COLO668 (cell line): ENCODE measurements around the gene CMTM6.
"Not testable (repeated sequence)": the region's sequence is repeated elsewhere in the genome, so short reads cannot be mapped to it uniquely, and the experiment has no call there.

Experiments used
- DNase-seq: peaks from one replicate; lab custom pipeline; 2025; ENCODE audit not compliant: unreplicated experiment; lab: John Stamatoyannopoulos, UW

The CMTM6 gene

GRCh38 chr3:32448686-32449474 lies 53.8 kb downstream of the CMTM6 start:
- DNase-seq, result no peak

DNA sequence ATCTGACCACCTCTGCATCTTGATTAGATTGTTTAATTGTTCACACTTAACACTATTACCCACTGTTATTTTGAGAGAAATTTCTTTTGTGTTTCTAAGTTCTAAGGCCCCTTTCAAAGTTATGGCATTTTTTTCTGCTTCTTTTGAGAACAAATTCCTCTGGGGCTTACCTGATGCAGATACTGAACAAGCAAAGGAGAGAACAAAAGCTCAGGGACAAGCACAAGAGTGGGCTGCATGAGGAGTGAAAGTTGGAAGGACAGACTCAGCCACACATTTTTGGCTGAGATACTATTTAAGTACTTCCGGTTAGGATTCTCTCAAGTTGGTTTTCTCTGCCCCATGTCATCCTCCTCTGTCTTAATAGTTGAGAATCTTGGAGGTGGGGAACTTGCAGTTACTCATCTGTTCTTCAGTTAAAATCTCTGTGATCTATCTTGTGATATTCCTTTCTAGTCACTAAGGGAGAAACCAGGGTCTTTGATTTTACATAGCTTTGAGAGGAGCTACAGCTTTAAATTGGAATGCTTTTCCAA lies 54.7 kb downstream of the CMTM6 start:
- no peak for DNase-seq

GRCh38 chr3:32443478-32443877 lies 59.2 kb downstream of the CMTM6 start:
- DNase-seq, result no peak

DNA sequence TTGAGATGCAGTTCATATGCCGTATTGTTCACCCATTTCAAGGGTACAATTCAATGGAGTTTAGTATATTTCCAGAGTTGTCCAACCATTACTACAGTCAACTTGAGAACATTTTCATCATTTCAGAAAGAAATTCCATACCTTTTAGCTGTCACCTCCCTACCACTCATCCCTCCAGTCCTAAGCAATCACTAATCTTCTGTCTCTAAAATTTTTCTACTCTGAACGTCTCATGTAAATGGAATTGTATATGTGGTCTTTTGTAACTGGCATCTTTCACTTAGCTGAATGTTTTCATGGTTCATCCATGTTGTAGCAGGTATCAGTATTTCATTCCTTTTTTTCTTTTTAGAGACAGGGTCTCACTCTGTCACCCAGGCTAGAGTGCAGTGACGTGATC lies 59.9 kb downstream of the CMTM6 start:
- no peak for DNase-seq

DNA sequence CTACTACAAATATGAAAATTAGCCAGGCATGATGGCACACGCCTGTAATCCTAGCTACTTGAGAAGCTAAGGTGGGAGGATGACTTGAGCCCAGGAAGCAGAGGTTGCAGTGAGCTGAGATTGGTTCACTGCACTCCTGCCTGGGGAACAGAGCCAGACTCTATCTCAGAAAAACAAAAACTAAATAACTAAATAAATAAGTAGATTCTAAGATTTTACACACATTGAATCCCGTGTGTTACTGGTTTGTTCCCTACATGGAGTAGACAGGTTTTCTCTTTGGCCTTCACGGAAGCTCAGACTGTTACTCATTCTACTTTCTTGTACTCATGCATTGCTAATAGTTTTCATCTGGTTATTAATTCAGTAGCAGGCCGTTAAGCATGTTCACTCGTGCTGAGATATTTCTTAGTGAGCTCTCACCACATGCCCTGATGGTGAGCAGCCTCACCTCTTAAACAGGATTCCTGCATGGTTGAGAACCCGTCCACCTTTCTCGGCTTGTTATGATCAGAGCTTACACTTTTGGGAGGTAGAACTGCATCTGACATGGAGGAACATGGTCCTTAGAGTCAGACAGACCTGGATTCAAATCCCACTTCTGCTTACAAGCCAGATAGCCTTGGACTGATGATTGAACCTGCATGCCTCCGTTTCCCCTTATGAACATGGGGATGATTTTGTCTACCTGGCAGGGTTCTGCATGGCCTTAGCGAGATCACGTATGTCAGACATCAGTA lies 61.9 kb downstream of the CMTM6 start:
- no peak for DNase-seq

GRCh38 chr3:32439421-32439820 lies 63.2 kb downstream of the CMTM6 start:
- DNase-seq, result not testable (repeated sequence)

GRCh38 chr3:32438596-32439344 lies 63.9 kb downstream of the CMTM6 start:
- DNase-seq, result no peak

DNA sequence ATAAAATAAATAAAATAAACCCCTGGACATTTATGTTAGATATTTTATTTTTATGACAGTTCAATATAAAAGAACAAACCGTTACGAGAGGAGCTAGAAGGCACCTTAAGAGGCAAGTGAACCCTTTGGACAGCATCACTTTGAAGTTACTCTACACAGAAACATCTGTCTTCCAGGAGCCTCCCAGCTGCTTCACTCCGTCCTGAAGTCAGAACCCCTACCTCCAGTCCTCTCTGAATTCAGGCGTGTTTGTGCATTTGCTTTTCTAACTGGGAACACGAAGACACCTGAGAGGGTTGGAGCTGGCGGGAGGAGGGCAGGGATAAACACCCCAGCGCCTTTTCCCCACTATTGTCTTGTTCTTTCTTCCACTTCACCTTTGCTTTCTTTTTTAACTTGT lies 64.8 kb downstream of the CMTM6 start:
- no peak for DNase-seq

DNA sequence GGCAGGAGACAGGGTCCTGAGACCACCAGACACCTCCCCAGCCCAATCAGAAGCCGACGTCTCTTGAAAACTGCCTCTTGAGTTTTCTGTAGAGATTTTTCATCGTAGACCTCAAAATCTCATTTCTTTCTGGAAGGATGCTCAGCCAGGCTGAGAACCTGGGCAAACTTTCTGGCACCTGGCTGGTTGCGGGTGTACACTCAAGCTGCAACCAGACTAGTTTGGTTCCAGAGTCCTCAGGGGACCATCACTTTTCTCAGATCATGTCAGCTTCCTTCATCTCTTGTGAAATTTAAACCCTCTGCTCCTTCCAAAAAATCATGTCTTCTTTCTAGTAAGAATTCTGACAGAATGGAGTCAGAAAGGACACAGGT lies 65.8 kb downstream of the CMTM6 start:
- no peak for DNase-seq

DNA sequence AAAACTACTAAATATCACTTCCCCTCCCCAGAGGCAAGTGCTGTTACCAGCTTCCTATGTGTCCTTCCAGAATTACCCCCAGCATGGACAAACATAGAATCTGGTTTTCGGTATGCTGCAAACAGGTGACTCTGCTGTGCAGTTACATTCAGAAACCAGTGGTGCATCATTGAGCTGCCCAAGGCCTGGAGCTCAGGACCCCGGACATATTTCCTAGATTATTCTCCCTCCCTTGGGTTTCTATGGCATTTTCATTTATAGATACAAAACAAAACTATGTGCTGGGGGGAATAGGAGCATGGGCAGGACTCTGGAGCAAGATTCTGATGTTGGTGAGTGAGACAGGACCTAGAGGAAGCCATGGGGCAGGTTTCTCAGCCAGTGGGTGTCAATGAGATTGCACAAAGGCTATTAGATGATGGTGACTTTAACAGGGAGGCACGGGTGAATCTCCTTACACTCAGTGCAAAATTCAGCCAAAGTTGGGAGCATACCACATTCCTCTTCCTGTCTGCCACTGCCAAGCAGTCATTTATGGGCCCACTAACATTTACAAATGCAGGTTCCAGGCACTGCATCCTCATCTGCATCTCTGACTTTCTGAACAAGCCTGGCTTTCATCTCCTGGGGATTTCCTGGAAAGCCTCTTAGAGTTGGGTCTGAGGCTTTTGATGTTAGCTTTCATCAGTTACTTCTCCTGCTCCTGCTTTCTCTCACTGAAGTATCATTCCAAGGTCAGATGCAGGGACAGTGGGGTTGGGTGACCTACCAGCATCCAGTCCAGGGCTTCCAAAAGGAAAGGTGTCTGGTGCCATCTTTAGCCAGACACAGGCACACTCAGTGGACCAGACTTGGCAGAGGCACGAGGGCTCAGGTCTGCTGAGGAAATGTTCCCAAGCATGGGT lies 66.5 kb downstream of the CMTM6 start:
- no peak for DNase-seq

DNA sequence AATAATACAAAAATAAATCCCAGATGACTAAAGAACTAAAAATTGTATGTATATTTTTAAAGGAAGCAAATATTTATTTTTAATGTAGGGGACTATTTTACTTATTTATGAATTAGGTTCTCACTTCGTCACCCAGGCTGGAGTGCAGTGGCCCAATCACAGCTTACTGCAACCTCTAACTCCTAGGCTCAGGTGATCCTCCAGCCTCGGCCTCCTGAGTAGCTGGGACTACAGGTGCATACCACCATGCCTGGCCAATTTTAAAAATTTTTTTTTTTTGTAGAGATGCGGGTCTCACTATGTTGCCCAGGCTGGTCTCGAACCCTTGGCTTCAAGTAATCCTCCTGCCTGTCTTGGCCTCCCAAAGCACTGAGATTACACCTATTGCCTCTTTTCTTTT lies 68.4 kb downstream of the CMTM6 start:
- no peak for DNase-seq

DNA sequence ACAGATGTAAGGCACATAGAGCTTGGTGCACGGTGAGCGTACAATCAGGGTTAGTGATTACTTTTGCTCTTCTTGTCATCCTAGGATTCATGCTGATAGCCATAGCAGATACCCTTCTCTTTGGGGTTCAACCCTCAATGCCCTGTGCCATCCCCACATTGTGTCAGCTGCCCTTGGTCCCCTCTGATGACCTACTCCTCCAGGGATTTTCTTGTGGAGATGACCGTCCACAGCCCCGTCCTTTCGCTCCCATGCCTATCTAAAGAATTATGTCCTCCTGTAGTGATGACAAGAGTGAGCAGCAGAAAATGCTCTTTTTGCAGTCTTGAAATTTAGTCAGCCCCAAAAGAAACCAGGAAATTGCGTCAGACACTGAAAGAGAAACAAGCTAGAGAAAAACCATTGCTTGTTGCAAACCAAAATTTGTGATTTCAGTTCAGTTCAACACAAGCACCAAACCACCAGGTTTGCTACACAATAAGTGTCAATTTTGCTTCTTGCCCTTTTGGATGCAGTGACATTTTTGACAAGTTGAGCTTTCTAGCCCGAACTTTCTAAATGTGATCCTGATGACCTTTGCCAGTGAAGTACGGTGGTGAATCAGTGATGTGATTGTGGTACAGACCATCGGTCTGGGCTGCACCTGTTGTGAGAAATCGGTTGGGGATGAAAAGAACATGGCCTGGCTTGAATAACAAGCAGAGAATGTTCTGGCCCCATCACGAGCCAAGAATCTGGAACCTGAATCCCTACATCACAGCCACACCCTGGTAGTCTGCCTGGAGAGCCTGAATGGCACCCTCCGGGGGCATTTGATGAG lies 69.7 kb downstream of the CMTM6 start:
- no peak for DNase-seq

DNA sequence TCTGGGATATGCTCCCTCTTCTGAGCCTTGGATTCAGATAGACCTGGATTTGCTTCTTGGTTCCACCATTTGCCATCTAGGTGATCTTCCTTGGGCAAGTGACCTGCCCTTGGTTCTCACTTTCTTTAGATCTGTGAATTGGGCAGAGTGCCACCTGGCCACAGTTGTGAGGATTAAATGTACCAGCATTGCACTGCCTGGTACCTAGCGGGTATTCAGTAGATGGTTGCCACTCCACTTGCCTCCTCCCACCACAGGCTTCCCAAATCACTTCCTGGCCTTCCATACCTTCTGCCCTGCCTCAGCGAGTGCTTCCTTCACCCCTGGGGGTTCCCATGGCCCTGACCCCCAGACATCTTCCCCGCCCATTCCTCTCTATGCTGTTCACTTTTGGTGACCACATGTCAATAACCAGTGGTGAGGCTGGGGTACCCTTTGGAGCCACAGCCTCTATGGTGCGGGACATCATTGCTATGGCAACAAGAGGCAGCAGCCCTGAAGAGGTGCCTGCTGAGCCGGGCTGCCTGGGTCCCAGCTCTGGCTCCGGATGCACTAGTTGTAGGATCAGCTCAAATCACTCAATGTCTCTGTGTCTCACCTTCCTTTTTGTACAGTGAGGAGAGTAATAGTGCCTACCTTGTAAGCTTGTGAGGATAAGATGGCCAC lies 70.5 kb downstream of the CMTM6 start:
- no peak for DNase-seq

DNA sequence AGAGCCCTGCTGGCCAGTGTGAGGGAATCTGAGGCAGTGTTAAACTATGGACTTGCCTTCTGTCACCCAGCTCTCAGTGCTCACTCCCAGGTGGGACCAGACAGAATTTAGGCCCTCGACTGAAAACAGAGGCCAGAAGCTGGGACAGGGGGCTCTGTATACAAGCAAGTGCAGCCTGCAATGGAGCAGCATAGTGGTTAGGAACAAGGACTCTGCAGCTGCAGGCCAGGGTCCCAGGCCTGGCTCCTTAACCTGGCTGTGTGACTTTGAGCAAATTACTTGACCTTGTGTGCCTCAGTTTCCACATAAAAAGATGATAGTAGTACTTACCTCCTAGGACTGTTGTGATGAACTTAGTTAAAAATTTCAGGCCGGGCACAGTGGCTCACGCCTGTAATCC lies 71.2 kb downstream of the CMTM6 start:
- DNase-seq, result no peak
